Fibroblast of peridontal ligament (primary cell): ENCODE results near the gene CFAP119.

Source experiments
- DNase-seq: peaks from one replicate; pipeline ENCODE4 v3.0.0-alpha.2; 2010; ENCODE audit errors: extremely low read depth

The CFAP119 gene

DNA sequence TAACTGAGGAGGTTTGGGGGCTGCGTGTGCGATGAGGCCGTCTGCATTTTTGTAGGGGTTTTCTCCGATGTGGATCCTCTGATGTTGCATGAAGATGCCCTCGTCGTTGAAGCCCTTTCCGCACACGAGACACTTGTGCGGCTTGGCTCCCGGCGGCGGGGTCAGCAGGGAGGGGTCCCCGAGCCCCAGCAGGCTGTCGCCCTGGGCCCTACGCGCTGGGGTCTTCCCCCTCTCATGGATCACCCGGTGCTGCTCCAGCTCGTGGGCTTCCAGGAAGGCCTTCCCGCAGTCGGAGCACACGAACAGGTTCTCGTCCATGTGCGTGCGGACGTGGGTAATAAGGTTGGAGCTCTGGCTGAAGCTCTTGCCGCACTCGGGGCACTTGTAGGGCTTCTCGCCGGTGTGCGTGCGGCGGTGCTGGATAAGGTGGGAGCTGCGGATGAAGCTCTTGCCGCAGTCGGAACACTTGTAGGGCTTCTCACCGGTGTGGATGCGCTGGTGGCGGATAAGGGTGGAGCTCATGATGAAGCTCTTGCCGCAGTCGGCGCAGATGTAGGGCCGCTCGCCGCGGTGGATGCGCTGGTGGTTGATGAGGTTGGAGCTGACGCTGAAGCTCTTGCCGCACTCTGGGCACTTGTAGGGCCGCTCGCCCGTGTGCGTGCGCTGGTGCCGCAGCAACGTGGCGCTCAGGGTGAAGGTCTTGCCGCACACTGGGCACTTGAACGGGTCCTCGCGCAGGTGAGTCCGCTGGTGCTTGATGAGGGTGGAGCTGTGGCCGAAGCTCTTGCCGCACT lies 20.8 kb upstream of the CFAP119 start:
- DNase-seq: no peak

DNA sequence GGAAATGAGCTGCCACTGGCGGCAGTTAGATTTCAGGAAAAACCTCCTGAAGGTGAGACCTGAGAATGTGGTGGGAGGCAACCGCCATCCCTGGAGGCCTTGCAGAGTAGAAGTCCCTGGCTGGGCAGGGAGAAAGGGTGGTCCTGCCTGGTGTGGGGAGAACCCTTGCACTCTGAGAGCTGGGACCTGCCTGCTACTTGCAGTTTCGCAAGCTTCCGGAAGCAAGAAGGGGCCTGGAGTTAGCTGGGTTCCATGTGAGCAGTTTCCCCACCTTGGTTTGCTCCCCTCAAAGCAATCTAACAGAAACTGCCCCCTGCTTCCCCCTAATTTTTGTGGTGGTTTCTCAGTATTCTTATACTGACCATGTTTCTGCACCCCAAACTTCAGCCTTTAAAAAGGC lies 18.7 kb upstream of the CFAP119 start:
- no peak for DNase-seq

DNA sequence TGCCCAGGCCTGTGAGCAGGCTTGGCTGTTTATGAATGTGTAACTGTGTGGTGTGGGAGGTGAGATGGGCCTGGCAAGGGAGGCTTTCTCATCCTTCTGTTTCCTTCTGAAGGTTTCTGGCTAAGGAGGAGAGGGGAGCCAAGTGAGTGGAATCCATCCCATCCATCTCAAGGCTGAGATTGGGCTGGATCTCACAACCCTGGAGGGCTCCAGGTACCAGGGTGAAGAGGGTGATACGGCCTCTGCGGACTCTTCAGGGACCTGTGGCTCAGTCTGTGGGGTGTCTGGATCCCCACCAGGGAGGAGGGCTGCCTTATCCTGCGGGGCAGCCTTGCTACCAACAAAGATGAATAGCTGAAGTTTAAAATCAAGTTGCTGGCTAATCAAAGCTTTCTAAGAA lies 18.2 kb upstream of the CFAP119 start:
- DNase-seq: no peak

DNA sequence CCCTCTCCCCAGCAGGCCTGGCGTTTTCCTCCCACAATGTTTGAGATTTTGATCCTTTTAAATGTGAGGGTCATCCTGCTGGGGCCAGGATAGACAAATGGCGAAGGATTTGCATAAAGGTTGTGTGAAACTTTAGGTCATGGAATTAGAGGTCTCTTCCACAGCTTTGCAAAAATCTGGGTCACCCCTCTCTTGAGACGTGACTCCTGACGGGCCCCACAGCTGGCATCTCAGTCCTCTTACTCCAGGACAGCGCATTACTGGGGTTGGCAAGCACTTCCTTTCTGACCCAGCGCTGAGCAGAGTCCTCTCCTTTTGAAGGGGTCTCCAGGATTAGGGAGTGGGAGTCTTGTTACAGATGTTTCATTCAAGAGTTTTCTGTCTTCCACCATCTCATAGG lies 17.7 kb upstream of the CFAP119 start:
- DNase-seq: no peak

DNA sequence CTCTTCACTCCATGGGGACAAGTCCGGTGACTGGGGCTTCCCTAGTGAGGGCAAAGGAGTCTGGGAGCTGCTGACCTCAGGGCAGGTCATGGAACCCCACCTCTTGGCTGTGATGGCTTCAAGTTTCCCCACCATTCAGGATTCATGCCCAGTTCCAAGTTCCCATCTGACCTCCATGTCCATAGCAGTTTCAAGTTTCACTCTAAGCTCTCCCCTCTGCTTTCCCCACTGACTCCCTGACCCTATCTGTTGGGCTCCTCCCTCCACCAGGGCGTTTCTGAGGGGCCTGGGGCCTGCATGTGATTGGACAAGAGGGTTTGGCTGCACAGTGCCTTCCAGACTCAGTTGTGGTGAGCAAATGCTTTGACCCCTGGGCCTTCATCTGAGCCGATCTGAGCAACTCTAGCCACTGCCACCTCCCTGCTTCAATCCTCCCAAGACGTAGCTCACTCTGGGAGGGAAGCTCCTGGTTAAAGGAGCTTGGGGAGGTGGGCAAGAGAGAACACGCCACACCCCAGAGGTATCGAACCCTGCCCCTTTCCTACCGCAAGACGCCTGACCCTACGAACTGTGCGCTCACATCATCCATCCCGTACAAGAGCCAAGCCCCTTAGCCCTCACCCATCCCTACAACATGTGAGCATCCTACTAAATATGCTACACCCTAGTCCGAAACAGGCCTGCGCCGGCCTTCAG lies 16.8 kb upstream of the CFAP119 start:
- no peak for DNase-seq

DNA sequence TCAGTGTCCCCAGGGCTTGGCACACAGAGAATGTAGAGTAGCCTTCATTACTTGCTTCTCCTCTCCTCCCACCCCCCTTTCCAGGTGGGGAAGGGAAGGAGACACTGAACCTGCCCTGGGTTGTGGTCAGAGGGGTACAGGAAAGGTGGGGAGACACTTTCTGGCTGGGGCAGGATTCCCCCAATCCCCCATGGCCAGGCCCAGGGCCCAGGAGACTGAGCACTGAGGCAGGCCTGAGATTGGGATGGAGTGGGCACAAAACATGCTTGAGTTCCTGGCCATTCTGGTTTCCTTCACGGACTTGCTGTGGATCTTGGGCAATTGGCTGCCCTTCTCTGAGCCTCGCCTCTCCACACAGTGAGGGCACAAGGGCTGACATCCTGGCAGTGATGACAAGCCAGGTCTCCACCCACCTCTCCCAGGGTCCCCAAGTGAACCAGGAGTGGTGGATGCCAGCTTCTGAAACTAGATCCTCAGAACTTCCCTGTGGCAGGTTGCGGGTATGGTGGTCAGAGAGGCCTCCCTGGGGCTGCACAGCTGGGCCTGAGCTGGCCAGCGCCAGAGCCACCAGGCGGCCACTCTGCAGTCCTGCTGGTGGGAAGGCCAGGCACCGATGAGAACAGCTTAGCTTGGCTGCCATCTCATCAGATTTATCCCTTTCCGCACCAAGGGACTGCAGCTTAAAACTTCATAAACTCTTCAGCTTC lies 15.9 kb upstream of the CFAP119 start:
- no peak for DNase-seq

DNA sequence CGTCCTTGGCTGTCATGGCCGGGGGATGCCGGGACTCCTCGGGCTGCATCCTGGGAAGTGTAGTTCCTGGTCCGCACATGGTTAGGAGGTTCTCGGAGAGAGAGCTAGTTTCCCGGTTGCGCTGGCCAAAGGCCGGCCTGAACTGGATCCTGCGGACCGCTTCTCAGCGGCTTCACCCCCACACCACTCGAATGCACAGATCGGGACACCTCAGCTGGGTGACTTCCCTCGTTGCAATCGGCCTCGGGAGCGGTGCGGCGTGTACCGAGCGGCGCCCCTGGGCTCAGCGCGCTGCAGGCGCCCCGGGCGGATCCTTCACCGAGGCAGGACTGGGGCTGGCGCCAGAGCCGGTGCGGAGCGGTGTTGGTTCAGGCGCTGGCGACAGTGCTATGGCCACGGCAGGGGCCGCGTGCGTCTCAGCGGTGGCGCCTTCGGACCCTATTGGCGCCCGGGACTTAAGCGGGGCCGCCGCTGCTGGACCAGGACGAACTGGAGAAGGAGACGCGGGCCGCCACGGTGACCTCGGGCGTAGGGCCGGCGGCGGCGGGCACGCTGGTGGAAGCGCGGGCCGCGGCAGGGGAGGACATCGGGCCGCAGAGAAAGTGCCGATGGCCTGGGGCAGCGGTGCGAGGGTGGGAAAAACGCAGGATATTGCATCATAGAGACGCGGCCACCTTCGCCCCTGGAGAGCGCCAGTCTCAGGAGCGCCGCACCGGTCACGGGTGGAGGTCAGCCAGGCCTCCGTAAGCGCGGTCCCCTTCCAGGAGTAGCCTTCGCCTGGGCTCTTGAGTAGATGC lies 13.7 kb upstream of the CFAP119 start:
- peak; percentile 75 for DNase-seq

DNA sequence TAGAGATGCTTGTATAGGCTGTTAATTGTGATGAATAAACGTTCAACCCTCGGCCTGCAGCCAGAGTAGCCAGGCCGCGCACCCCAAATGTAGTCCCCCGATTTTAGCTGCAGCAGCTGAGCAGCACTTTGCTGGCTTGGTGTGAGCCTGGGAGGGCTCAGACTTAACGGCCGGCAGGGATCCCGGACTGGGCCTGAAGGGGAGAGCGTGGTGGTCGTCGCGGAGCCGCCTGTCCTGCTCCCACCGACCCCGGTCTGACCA lies 13.2 kb upstream of the CFAP119 start:
- no peak for DNase-seq

DNA sequence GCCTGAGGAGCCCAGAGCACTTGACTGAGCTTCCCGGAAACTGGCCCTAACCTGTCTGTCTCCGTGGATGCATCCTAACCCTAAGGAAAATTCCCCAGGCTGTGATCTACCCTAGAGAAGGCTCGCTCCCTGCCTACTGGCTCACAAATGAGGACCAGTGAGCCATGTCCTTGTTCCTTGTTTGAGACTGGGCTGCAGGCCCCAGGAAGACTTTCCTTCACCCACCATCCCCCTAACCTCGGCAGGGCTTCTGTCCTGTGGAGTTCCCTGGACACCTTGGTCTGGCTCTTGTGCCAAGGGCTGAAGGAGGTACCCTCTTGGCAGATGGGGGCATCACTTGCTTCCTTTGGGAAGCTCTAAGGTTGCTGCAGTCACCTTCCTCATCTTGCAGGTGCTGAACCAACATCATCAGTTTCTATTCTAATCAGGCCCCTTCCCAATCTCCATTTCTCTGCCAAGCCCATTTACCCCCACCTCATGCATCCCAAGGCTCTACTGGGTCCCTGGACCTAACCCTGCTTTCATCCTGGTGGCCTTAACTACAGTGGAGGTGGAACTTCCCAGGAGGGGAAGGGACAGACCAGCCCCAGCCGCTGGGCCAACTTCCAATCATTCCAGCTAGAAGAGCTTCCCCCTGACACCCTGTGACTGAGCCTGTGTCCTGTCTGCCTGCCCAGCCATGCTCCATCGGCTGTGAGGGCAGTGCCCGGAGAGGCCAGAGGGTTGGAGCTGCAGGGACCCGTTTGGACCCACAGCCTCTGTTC lies 12.7 kb upstream of the CFAP119 start:
- DNase-seq: no peak

DNA sequence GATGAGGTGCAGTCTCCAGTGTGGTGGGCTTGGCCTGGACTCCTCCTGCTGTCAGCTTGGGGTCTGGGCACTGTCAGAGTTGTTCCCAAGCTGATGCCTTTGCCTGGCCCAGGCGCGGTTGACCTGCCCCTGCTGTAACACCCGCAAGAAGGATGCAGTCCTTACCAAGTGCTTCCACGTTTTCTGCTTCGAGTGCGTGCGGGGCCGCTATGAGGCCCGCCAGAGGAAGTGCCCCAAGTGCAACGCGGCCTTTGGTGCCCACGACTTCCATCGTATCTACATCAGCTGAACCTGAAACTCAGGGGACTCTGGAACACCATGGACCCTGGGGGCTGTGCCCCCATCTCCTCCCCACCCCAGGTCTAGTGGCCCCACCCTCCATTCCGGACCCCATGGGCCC lies 12.0 kb upstream of the CFAP119 start:
- DNase-seq: no peak

DNA sequence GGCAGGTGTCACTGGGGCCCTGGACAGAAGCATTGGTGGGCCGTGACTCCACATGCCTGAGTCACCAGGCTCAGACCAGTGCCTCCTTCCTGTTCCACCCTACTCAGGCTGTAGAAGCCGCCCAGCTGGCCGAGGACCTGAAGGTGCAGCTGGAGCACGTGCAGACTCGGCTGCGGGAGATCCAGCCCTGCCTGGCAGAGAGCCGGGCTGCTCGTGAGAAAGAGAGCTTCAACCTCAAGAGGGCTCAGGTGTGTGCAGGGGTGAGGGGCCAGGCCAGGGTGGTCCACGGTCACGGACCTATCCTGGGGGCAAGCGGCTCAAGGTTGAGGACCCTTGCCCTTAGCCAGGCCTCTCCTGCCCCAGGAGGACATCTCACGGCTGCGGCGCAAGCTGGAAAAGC lies 9.9 kb upstream of the CFAP119 start:
- no peak for DNase-seq

DNA sequence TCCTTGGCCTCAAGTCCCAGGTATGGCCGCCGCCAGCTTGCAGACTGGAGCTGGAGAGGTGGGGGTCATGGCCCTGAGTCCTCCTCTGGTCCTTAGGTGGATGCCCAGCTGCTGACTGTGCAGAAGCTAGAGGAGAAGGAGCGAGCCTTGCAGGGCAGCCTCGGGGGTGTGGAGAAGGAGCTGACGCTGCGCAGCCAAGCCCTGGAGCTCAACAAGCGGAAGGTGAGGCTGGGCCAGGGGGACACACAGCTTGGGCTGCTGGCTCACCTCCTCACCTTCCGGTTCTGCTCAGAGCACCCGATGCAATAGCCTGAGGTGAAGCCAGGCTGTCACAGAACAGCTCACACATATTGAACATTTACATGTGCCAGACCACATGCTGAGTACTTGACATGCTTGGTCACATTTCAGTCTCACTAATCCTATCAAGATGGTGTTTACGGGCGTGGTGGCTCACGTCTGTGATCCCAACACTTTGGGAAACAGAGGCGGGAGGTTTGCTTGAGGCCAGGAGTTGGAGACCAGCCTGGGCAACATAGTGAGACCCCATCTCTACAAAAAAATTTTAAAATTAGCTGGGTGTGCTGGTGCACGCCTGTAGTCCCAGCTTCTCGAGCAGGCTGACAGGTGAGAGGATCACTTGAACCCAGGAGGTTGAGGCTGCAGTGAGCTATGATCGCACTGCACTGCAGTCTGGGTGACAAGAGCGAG lies 7.7 kb upstream of the CFAP119 start:
- no peak for DNase-seq

DNA sequence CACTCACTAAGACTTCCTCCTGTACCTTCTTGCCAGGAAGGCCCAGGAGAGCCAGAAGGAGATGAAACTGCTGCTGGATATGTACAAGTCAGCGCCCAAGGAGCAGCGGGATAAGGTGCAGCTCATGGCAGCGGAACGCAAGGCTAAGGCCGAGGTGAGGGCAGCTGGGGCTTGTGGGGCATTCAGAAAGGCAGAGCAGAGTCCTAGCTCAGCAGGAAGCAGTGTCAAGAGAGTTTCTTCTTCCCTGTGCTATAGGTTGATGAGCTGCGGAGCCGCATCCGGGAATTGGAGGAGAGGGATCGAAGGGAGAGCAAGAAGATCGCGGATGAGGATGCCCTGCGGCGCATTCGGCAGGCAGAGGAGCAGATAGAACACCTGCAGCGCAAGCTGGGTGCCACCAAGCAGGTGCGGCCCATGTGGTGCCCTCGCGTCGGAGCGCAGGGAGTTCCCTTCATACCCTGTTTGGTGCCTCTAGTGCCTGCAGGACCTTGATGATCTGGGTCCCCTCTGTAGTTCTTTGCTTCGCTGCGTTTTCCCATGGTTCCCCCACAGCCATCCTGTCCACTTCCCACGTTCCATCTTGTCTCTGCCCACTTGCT lies 6.8 kb upstream of the CFAP119 start:
- no peak for DNase-seq

DNA sequence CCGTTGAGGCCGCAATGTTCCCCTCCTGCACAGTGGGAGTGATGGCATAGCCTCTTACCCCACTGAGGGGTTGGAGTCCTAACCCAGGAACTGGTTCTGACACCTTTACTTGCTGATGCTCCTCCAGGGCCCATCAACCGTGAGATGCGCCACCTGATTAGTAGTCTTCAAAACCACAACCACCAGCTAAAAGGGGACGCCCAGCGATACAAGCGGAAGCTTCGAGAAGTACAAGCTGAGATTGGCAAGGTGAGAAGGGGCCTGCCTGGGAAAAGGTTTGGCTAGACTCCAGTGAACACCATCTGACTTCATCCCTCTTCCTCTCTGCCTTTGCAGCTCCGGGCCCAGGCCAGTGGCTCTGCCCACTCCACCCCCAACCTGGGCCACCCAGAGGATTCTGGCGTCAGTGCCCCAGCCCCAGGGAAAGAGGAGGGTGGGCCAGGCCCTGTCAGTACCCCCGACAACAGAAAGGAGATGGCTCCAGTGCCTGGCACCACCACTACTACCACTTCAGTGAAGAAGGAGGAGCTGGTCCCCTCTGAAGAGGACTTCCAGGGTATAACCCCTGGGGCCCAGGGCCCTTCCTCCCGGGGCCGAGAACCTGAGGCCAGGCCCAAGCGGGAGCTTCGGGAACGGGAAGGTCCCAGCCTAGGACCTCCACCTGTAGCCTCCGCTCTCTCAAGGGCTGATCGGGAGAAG lies 6.1 kb upstream of the CFAP119 start:
- no peak for DNase-seq

DNA sequence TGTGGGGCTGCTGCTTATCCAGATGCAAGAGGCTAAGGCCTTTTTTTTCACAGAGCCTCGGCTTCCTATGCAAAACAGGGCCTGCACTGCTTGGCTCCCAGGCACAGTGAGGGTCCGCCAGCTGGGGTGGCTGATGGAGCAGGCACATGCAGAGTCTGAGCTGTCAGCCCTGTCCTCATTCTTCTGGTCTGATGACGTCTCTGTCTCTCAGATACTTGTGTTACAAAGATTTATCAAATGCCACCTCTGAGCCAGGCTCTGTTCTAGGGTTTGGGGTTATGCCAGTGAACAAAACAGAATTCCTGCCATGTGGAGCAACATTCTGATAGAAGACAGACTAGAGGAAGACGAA lies 5.0 kb upstream of the CFAP119 start:
- no peak for DNase-seq

DNA sequence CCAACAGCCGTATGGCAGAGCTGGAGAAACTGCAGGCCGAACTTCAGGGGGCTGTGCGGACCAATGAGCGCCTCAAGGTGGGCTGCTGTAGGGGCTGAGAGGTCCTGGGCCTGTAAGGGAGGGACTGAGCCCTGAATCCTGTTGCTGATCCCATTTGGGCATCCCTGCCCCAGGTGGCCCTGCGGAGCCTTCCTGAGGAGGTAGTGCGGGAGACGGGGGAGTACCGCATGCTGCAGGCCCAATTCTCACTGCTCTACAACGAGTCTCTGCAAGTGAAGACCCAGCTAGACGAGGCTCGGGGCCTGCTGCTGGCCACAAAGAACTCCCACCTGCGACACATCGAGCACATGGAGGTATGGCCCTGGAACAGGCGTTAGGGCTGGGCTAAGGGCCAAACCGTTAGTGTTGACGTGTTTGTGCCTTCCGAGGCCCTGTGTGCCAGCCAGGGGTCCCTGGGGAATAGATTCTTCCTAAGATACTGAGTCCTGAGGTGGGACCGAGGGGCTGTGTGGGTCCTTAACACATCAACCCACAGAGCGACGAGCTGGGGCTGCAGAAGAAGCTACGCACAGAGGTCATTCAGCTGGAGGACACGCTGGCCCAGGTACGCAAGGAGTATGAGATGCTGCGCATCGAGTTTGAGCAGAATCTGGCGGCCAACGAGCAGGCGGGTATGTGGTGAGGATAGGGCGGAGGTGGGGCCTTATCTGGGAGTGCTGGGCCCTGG lies 4.5 kb upstream of the CFAP119 start:
- DNase-seq: no peak

DNA sequence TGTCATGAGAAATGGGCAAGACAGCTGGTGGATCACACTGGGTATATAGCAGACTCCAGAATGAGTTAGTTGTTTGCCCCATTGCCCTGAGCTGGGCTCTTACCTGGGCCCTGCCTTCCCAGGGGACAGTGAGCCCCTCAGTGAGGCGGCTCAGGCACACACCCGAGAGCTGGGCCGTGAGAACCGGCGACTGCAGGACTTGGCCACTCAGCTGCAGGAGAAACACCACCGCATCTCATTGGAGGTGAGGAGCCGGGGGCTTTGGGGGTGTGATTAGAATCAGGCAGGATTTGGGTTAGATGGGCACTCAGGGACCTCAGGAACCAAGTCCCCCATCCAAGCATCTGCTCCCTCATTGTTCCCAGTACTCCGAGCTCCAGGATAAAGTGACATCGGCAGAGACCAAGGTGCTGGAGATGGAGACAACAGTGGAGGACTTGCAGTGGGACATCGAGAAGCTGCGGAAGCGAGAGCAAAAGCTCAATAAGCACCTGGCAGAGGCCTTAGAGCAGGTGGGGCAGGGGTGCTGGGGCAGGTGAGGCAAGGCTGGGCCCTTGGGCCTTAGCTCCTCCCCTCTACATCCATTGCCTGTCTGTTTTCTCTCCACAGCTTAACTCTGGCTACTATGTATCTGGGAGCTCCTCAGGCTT lies 3.1 kb upstream of the CFAP119 start:
- DNase-seq: no peak

DNA sequence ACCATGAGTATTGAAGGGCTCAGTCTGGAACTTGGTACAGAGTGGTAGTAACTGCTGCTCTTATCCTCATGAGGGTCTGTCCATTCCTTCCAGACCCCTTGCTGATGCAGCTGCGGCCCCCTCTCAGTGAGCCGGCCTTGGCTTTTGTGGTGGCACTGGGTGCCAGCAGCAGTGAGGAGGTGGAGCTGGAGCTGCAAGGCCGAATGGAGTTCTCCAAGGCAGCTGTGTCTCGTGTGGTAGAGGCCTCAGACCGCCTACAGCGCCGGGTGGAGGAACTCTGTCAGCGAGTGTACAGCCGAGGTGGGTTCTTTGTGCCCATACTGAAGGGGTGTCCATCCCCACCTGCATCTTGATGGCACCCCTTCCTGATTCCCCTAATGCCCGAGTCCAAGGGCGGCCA lies 2.2 kb upstream of the CFAP119 start:
- DNase-seq: no peak
